Adrenal gland (tissue), 5 donors: ENCODE measurements around the gene HID1.

Experiments
- CTCF ChIP-seq, 6 experiments: fragments of 450-650 bp in 4 of 6; fragments of 200-600 bp in 2 of 6; sonication (generic) in 1 of 6; IDR thresholded peaks; 1 replicate in 5 of 6; 2 replicates in 1 of 6; pipeline versions ENCODE4 v1.5.1 to v1.8.0; 2016 to 2021; ENCODE audit warnings: antibody characterized with exemption in 6 of 6, mild to moderate bottlenecking in 2 of 6, moderate library complexity in 1 of 6
- POLR2A ChIP-seq, 2 donors: fragments of 450-650 bp; IDR thresholded peaks; one replicate each; pipeline ENCODE4 v1.6.1; 2017; ENCODE audit warnings: antibody characterized with exemption in 2 of 2, mild to moderate bottlenecking in 2 of 2, moderate library complexity in 1 of 2
- donor health status: DM: no; HTN: no; CAD: no.

GRCh38 chr17:75005291-75005690 lies 32.7 kb upstream of the HID1 start:
- TF ChIP-seq CTCF (IDR thresholded peaks at IDR 0.05), result no peak
- no peak for TF ChIP-seq POLR2A (IDR thresholded peaks at IDR 0.05)
